WTC11 (cell line): ENCODE data around the gene PSMD6.

ENCODE experiments used
- FOXJ3 ChIP-seq: sonication (generic); formaldehyde crosslinking; IDR thresholded peaks from 2 replicates; pipeline ENCODE4 v1.9.0; 2021; ENCODE audit warnings: missing genetic modification reagents, mild to moderate bottlenecking, borderline replicate concordance
- TF ChIP-seq, protein P1 (sequence below): fragments of 200-600 bp; IDR thresholded peaks from 2 replicates; pipeline ENCODE4 v1.8.0; 2022; ENCODE audit warnings: antibody characterized with exemption
- TF ChIP-seq, protein P2 (sequence below): sonication (generic); formaldehyde crosslinking; conservative IDR thresholded peaks from 2 replicates; pipeline ENCODE4 v1.8.1; 2023; ENCODE audit warnings: mild to moderate bottlenecking, low read depth, missing genetic modification reagents, moderate library complexity
- TF ChIP-seq, protein P3 (sequence below): sonication (generic); formaldehyde crosslinking; IDR thresholded peaks from 2 replicates; pipeline ENCODE4 v1.8.1; 2023; ENCODE audit warnings: mild to moderate bottlenecking, missing genetic modification reagents
- TF ChIP-seq, protein P4 (sequence below): sonication (generic); formaldehyde crosslinking; IDR thresholded peaks from 2 replicates; pipeline ENCODE4 v1.8.1; 2022; ENCODE audit warnings: mild to moderate bottlenecking, missing genetic modification reagents, moderate library complexity, borderline replicate concordance

DNA sequence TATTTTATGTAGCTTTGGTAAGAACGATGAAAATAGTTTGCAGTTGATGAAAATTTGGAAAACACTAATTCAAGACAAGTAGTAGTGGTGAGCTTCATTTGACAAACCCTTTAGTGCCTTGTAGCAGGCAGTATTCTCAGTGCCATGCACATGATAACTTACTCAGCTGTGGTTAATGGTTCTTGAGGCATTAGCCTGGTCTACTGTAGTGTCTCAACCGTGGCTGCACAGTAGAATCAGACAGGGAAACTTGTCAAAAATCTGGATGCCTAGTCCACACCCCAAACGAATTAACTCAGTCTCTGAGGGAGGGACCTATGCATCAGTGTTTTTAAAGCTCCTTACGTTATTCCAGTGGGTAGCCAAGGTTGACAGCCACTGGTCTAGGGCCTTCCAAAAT, 45.4 kb downstream of the PSMD6 start:
- TF ChIP-seq, protein P1, sequence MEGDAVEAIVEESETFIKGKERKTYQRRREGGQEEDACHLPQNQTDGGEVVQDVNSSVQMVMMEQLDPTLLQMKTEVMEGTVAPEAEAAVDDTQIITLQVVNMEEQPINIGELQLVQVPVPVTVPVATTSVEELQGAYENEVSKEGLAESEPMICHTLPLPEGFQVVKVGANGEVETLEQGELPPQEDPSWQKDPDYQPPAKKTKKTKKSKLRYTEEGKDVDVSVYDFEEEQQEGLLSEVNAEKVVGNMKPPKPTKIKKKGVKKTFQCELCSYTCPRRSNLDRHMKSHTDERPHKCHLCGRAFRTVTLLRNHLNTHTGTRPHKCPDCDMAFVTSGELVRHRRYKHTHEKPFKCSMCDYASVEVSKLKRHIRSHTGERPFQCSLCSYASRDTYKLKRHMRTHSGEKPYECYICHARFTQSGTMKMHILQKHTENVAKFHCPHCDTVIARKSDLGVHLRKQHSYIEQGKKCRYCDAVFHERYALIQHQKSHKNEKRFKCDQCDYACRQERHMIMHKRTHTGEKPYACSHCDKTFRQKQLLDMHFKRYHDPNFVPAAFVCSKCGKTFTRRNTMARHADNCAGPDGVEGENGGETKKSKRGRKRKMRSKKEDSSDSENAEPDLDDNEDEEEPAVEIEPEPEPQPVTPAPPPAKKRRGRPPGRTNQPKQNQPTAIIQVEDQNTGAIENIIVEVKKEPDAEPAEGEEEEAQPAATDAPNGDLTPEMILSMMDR: no peak
- TF ChIP-seq, protein P2, sequence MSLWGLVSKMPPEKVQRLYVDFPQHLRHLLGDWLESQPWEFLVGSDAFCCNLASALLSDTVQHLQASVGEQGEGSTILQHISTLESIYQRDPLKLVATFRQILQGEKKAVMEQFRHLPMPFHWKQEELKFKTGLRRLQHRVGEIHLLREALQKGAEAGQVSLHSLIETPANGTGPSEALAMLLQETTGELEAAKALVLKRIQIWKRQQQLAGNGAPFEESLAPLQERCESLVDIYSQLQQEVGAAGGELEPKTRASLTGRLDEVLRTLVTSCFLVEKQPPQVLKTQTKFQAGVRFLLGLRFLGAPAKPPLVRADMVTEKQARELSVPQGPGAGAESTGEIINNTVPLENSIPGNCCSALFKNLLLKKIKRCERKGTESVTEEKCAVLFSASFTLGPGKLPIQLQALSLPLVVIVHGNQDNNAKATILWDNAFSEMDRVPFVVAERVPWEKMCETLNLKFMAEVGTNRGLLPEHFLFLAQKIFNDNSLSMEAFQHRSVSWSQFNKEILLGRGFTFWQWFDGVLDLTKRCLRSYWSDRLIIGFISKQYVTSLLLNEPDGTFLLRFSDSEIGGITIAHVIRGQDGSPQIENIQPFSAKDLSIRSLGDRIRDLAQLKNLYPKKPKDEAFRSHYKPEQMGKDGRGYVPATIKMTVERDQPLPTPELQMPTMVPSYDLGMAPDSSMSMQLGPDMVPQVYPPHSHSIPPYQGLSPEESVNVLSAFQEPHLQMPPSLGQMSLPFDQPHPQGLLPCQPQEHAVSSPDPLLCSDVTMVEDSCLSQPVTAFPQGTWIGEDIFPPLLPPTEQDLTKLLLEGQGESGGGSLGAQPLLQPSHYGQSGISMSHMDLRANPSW: no peak
- TF ChIP-seq, protein P3, sequence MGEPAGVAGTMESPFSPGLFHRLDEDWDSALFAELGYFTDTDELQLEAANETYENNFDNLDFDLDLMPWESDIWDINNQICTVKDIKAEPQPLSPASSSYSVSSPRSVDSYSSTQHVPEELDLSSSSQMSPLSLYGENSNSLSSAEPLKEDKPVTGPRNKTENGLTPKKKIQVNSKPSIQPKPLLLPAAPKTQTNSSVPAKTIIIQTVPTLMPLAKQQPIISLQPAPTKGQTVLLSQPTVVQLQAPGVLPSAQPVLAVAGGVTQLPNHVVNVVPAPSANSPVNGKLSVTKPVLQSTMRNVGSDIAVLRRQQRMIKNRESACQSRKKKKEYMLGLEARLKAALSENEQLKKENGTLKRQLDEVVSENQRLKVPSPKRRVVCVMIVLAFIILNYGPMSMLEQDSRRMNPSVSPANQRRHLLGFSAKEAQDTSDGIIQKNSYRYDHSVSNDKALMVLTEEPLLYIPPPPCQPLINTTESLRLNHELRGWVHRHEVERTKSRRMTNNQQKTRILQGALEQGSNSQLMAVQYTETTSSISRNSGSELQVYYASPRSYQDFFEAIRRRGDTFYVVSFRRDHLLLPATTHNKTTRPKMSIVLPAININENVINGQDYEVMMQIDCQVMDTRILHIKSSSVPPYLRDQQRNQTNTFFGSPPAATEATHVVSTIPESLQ: no peak
- TF ChIP-seq FOXJ3 (CRISPR knock-in tag): no peak
- TF ChIP-seq, protein P4, sequence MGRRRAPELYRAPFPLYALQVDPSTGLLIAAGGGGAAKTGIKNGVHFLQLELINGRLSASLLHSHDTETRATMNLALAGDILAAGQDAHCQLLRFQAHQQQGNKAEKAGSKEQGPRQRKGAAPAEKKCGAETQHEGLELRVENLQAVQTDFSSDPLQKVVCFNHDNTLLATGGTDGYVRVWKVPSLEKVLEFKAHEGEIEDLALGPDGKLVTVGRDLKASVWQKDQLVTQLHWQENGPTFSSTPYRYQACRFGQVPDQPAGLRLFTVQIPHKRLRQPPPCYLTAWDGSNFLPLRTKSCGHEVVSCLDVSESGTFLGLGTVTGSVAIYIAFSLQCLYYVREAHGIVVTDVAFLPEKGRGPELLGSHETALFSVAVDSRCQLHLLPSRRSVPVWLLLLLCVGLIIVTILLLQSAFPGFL: no peak
